H1 (cell line): Measurements from ENCODE around the gene NXPH3. TPM values are rescaled to one million over a fixed set of nuclear protein-coding genes. Genes with fewer than 3 reads are reported as not detected.

ENCODE experiments used
- CHD7 ChIP-seq: fragments of 300-600 bp; sonication (generic); IDR thresholded peaks from 2 replicates; pipeline ENCODE4 v1.7.1; 2012; ENCODE audit warnings: low read length, moderate library complexity, mild to moderate bottlenecking, inconsistent platforms; ENCODE audit not compliant: insufficient replicate concordance
- CTBP2 ChIP-seq: IDR thresholded peaks from 2 replicates; pipeline ENCODE4 v1.7.0; 2011; ENCODE audit warnings: borderline replicate concordance, mild to moderate bottlenecking, moderate library complexity, mixed read lengths, low read length; ENCODE audit not compliant: insufficient read depth, insufficient read length
- GABPA ChIP-seq: IDR thresholded peaks from 2 replicates; pipeline ENCODE4 v1.6.1; 2011; ENCODE audit warnings: mild to moderate bottlenecking, low read length, moderate library complexity, borderline replicate concordance; ENCODE audit not compliant: insufficient read depth
- HDAC6 ChIP-seq: IDR thresholded peaks from one replicate; pipeline ENCODE4 v1.7.1; 2012; ENCODE audit warnings: low read depth, mild to moderate bottlenecking, inconsistent platforms, low read length, moderate library complexity
- MAFK ChIP-seq: IDR thresholded peaks from 2 replicates; pipeline ENCODE4 v1.6.1; 2012; ENCODE audit warnings: low read depth, mild to moderate bottlenecking, improper control_type of control experiment, low read length
- NANOG ChIP-seq: IDR thresholded peaks from 2 replicates; pipeline ENCODE4 v1.6.1; 2011; ENCODE audit warnings: low read length, low read depth, mild to moderate bottlenecking, inconsistent platforms; ENCODE audit not compliant: insufficient read depth, poor library complexity, severe bottlenecking
- RAD21 ChIP-seq, 2 experiments: IDR thresholded peaks in 1 of 2; conservative IDR thresholded peaks in 1 of 2; 2 replicates each; pipeline ENCODE4 v1.6.1; 2011; ENCODE audit warnings: low read depth in 2 of 2, low read length in 2 of 2, improper control_type of control experiment in 1 of 2, inconsistent platforms in 1 of 2, mild to moderate bottlenecking in 1 of 2, moderate library complexity in 1 of 2
- RBBP5 ChIP-seq: IDR thresholded peaks from 2 replicates; pipeline ENCODE4 v1.7.1; 2012; ENCODE audit warnings: low read depth, mild to moderate bottlenecking, inconsistent platforms, low read length, moderate library complexity, borderline replicate concordance
- RXRA ChIP-seq: IDR thresholded peaks from 2 replicates; pipeline ENCODE4 v1.6.1; 2011; ENCODE audit warnings: low read depth, mild to moderate bottlenecking, low read length, moderate library complexity; ENCODE audit not compliant: insufficient read depth
- polyA plus RNA-seq, 7 experiments: library from polyadenylated mRNA; depleted of rRNA in 3 of 7; stranded (reverse) in 5 of 7; unstranded in 2 of 7; fragments of >200 nt in 5 of 7; fragments of 200-250 nt in 2 of 7; gene quantifications; 1 replicate in 5 of 7; 2 replicates in 1 of 7; 4 replicates in 1 of 7; pipeline versions ENCODE4 v1.2.1 to v1.2.3, GENCODE V29; 2011 to 2013; ENCODE audit warnings: missing spikeins in 2 of 7, mixed read lengths in 2 of 7
- total RNA-seq: library from RNA; stranded (reverse); fragmentation: NEBNext Ultra II Directional; extraction: Animal tissue kit (Norgen Biotek cat#: 25700); gene quantifications from 2 replicates; pipeline ENCODE4 v1.2.1, GENCODE V29; 2021

Gene NXPH3
- total and polyA plus RNA-seq, 2 of the 8 experiments (the other 6 are each of a cell fraction or from before 2014, with no cell fraction given), result 2.5 to 3.7 TPM

DNA sequence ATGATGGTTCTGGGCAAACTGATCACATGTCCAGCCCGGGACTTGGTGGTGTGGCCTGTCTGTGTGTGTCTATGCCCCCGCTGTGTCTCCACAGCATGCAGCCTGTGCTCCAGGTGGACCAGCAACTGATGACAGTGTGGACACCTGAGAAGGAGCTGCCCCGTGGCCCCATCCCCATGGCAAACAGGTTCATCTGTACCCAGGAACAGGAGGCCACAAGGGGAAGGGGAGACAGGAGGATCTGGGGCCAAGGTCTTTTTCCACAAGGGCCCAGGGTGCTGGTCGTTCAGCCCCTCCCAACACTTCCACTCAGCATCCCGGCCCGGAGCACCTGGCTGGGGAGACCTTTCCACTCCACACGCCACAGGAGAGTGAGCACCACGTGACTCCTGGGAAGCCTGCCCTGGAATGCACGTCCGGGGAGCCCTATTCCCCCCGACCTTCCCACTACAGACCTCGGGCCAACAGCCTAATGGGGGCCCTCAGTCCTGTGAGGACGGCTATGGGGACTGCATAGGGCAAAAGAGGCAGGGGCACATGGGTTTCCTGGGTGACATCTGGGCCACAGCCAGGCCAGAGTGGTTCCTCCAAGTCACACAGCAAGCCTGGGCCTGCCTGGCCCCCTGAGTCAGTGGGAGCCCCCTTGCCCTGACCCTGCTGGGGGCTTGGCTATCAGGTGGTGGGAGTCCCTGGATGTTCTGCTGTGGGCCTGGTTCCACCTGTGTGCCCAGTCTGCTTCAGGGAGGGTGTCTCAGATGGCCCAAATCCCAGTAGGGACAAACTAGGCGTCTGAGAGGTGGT is 20.8 kb upstream of the NXPH3 start (continued):
- TF ChIP-seq CHD7 (no peak), GABPA (no peak), RAD21 (IDR thresholded peaks at IDR 0.05 in 1 of 2, conservative IDR thresholded peaks at IDR 0.05 in 1 of 2; ENCODE audit: low read depth in 2 of 2, low read length in 2 of 2) (no peak), NANOG (no peak), HDAC6 (no peak), CTBP2 (no peak), MAFK (no peak), RXRA (no peak), RBBP5 (no peak)
